Gastroesophageal sphincter (tissue), 4 donors: ENCODE measurements around the gene MYO1D. TPM values are rescaled to one million over a fixed set of nuclear protein-coding genes. Genes with fewer than 3 reads are reported as not detected.

Experiments used
- ATAC-seq: fragments of 150-250 bp; one replicate; pipeline ENCODE4 v1.9.1; 2016; ENCODE audit warnings: mild to moderate bottlenecking, moderate library complexity
- H3K27ac ChIP-seq, 4 donors: fragments of 200-600 bp; sonication (generic) in 3 of 4; 1 replicate in 3 of 4; 2 replicates in 1 of 4; pipeline ENCODE4 v1.5.1; 2016 to 2019
- H3K27me3 ChIP-seq: fragments of 200-600 bp; sonication (generic); one replicate; pipeline ENCODE4 v1.5.1; 2019
- H3K36me3 ChIP-seq, 2 donors: fragments of 200-600 bp; sonication (generic); one replicate each; pipeline ENCODE4 v1.5.1; 2019; ENCODE audit warnings: control low read depth in 1 of 2
- H3K4me1 ChIP-seq, 3 donors: fragments of 200-600 bp; sonication (generic); 1 replicate in 2 of 3; 2 replicates in 1 of 3; pipeline ENCODE4 v1.5.1; 2016 to 2019; ENCODE audit warnings: control low read depth in 2 of 3
- H3K4me3 ChIP-seq, 2 donors: fragments of 200-600 bp; sonication (generic); one replicate each; pipeline ENCODE4 v1.5.1; 2019; ENCODE audit warnings: mild to moderate bottlenecking in 1 of 2, moderate library complexity in 1 of 2
- H3K9me3 ChIP-seq, 3 donors: fragments of 200-600 bp; sonication (generic); one replicate each; pipeline ENCODE4 v1.5.1; 2017 to 2019; ENCODE audit warnings: control low read depth in 2 of 3
- CTCF ChIP-seq, 4 experiments: fragments of 200-600 bp in 2 of 4; fragments of 450-650 bp in 2 of 4; sonication (generic) in 1 of 4; IDR thresholded peaks; one replicate each; pipeline ENCODE4 v1.5.1; 2017 to 2019; ENCODE audit warnings: antibody characterized with exemption in 4 of 4, mild to moderate bottlenecking in 2 of 4, moderate library complexity in 2 of 4
- EP300 ChIP-seq: sonication (generic); formaldehyde crosslinking; IDR thresholded peaks from one replicate; pipeline ENCODE4 v1.6.1; 2017; ENCODE audit warnings: antibody characterized with exemption, mild to moderate bottlenecking
- POLR2A ChIP-seq, 2 donors: fragments of 450-650 bp; IDR thresholded peaks; one replicate each; pipeline ENCODE4 v1.6.1; 2017; ENCODE audit warnings: antibody characterized with exemption in 2 of 2, mild to moderate bottlenecking in 2 of 2, moderate library complexity in 1 of 2
- POLR2AphosphoS5 ChIP-seq: sonication (generic); formaldehyde crosslinking; IDR thresholded peaks from one replicate; pipeline ENCODE4 v1.6.1; 2017; ENCODE audit warnings: antibody characterized with exemption
- whole genome bisulfite sequencing, 2 donors: methylation state at CpG; one replicate each; pipeline ENCODE4 v1.1.5; 2018; ENCODE audit warnings: low coverage in 1 of 2; 5-methylcytosine and 5-hydroxymethylcytosine counted together
- total RNA-seq, 4 donors: library from RNA; depleted of rRNA; stranded (reverse); fragments of >200 nt; gene quantifications; one replicate each; pipeline ENCODE4 v1.1.0, GENCODE V29; 2016

The MYO1D gene
- total RNA-seq, 4 donors from 2014 or later = 28.2 to 63.5 (median 47.2) TPM

- ATAC-seq = no peak
- no peak overlapping the region for H3K27ac ChIP-seq
- 23 to 39% methylated on average over 5 to 7 of the region's 7 CpGs for WGBS, 2 donors
- H3K27me3 ChIP-seq = no peaks in the 10 kb centered on the region
- H3K9me3 ChIP-seq = no peaks in the 10 kb centered on the region
- no peak for TF ChIP-seq POLR2A (IDR thresholded peaks at IDR 0.05)
- TF ChIP-seq EP300 = no peak
- no peak for TF ChIP-seq CTCF (IDR thresholded peaks at IDR 0.05)
- TF ChIP-seq POLR2AphosphoS5 = no peak
- H3K4me1 ChIP-seq = peaks cover 0 to 7% (median 0%) of the 10 kb centered on the region in 3 donors
- H3K36me3 ChIP-seq = peaks cover 0 to 5% of the 10 kb centered on the region in 2 donors
- no peak overlapping the region for H3K4me3 ChIP-seq
Measured at GRCh38 chr17:32625971-32626370, 251.0 kb downstream of the MYO1D start.

GRCh38 chr17:32623196-32623595, 253.7 kb downstream of the MYO1D start:
- Histone ChIP-seq H3K4me1 (peaks cover 0 to 7% (median 0%) of the 10 kb centered on the region in 3 donors), H3K36me3 (no peaks in the 10 kb centered on the region), H3K27me3 (no peaks in the 10 kb centered on the region), H3K4me3 (no peak overlapping the region), H3K27ac (no peak overlapping the region), H3K9me3 (no peaks in the 10 kb centered on the region)
- TF ChIP-seq CTCF (IDR thresholded peaks at IDR 0.05) = no peak
- no peak for TF ChIP-seq EP300
- TF ChIP-seq POLR2AphosphoS5 = no peak
- TF ChIP-seq POLR2A (IDR thresholded peaks at IDR 0.05) = no peak
- 61 to 67% methylated on average over 2 of the region's 2 CpGs for WGBS, 2 donors
- no peak for ATAC-seq

GRCh38 chr17:32622540-32622939, 254.4 kb downstream of the MYO1D start:
- H3K27ac ChIP-seq = no peak overlapping the region
- 83 to 88% methylated on average over 4 of the region's 4 CpGs for WGBS, 2 donors

GRCh38 chr17:32621612-32622312, 255.2 kb downstream of the MYO1D start:
- H3K9me3 ChIP-seq = no peaks in the 10 kb centered on the region
- no peaks in the 10 kb centered on the region for H3K27me3 ChIP-seq
- no peaks in the 10 kb centered on the region for H3K36me3 ChIP-seq
- H3K27ac ChIP-seq = no peak overlapping the region
- H3K4me1 ChIP-seq = no peaks in the 10 kb centered on the region
- no peak for TF ChIP-seq POLR2A (IDR thresholded peaks at IDR 0.05)
- TF ChIP-seq POLR2AphosphoS5 = no peak
- TF ChIP-seq EP300 = no peak
- TF ChIP-seq CTCF (IDR thresholded peaks at IDR 0.05) = no peak
- 65% methylated on average over 3 of the region's 3 CpGs; no CpG with 5 or more reads in 1 of the 2 donors for WGBS, 2 donors
- no peak overlapping the region for H3K4me3 ChIP-seq
- no peak for ATAC-seq

More at GRCh38 chr17:32622540-32622939, 254.4 kb downstream of the MYO1D start:
- Histone ChIP-seq H3K9me3 (no peaks in the 10 kb centered on the region), H3K27me3 (no peaks in the 10 kb centered on the region), H3K4me3 (no peak overlapping the region), H3K4me1 (peaks cover 0 to 6% (median 0%) of the 10 kb centered on the region in 3 donors), H3K36me3 (no peaks in the 10 kb centered on the region)
- TF ChIP-seq POLR2A (IDR thresholded peaks at IDR 0.05) = no peak
- no peak for TF ChIP-seq CTCF (IDR thresholded peaks at IDR 0.05)
- no peak for ATAC-seq

GRCh38 chr17:32615326-32615725, 261.6 kb downstream of the MYO1D start:
- no peaks in the 10 kb centered on the region for H3K9me3 ChIP-seq
- H3K27me3 ChIP-seq = no peaks in the 10 kb centered on the region
- no peaks in the 10 kb centered on the region for H3K4me1 ChIP-seq
- ATAC-seq = no peak
- H3K27ac ChIP-seq = no peak overlapping the region
- TF ChIP-seq EP300 (no peak), POLR2A (IDR thresholded peaks at IDR 0.05) (no peak), POLR2AphosphoS5 (no peak), CTCF (IDR thresholded peaks at IDR 0.05) (no peak)
- no peak overlapping the region for H3K4me3 ChIP-seq
- 79 to 89% methylated on average over 2 to 3 of the region's 3 CpGs for WGBS, 2 donors
- no peaks in the 10 kb centered on the region for H3K36me3 ChIP-seq
